Mammary epithelial cell (primary cell): Measurements from ENCODE around the gene FAM110A.

Experiments
- CTCF ChIP-seq, 2 donors: IDR thresholded peaks in 1 of 2; conservative IDR thresholded peaks in 1 of 2; 2 replicates each; pipeline ENCODE4 v1.5.1; 2011 to 2012; ENCODE audit warnings: inconsistent platforms in 2 of 2, low read length in 2 of 2, mild to moderate bottlenecking in 2 of 2, control low read depth in 1 of 2, low read depth in 1 of 2; ENCODE audit not compliant: insufficient read depth in 1 of 2; ENCODE audit errors: extremely low read depth in 1 of 2
- EZH2 ChIP-seq: IDR thresholded peaks from 2 replicates; pipeline ENCODE4 v1.6.1; 2012; ENCODE audit warnings: low read length, inconsistent platforms, borderline replicate concordance

GRCh38 chr20:868279-868678 lies 34.8 kb downstream of the FAM110A start:
- TF ChIP-seq CTCF (conservative IDR thresholded peaks at IDR 0.05 in 1 of 2, IDR thresholded peaks at IDR 0.05 in 1 of 2; ENCODE audit: extremely low read depth in 1 of 2, insufficient read depth in 1 of 2, low read depth in 1 of 2, low read length in 2 of 2) (no peak), EZH2 (no peak)
